ENCODE results near the gene OR52B6. TPM values are rescaled to one million over a fixed set of nuclear protein-coding genes. Genes with fewer than 3 reads are reported as not detected.
"Not testable (repeated sequence)": the region's sequence is repeated elsewhere in the genome, so short reads cannot be mapped to it uniquely, and the experiment has no call there.

The OR52B6 gene
- total RNA-seq, 4 donors from 2014 or later = not detected

DNA sequence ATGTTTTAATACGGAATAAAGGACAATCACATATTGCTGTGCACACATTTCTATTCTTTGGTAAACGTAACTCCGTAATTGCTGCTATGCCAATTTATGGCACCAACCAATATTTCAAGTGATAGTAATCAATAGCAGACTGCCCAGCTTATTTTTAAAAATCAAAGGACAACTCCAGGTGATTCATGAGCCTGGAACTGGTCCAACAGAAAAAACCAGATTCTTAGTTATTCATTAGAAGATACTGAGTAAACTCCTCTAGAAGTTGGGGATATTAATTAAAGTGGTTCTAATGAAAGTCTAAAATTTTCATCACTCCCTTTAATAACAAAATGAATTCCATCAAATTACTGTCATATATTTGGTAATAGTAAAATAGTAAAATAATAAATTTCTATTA, 22.9 kb upstream of the OR52B6 start:
- DNase-seq (ENCODE audit: low spot score in 2 of 2) = no peak
- no peak for TF ChIP-seq POLR2A (IDR thresholded peaks at IDR 0.05)
- TF ChIP-seq, protein P1, sequence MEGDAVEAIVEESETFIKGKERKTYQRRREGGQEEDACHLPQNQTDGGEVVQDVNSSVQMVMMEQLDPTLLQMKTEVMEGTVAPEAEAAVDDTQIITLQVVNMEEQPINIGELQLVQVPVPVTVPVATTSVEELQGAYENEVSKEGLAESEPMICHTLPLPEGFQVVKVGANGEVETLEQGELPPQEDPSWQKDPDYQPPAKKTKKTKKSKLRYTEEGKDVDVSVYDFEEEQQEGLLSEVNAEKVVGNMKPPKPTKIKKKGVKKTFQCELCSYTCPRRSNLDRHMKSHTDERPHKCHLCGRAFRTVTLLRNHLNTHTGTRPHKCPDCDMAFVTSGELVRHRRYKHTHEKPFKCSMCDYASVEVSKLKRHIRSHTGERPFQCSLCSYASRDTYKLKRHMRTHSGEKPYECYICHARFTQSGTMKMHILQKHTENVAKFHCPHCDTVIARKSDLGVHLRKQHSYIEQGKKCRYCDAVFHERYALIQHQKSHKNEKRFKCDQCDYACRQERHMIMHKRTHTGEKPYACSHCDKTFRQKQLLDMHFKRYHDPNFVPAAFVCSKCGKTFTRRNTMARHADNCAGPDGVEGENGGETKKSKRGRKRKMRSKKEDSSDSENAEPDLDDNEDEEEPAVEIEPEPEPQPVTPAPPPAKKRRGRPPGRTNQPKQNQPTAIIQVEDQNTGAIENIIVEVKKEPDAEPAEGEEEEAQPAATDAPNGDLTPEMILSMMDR (IDR thresholded peaks at IDR 0.05) = no peak
- H3K4me3 ChIP-seq (ENCODE audit: low read depth, poor library complexity, severe bottlenecking) = no peak overlapping the region
- intact Hi-C loops (cut with DNase I; ENCODE audit: low total_unique reads) = no loop called here
- 28 to 68% methylated on average over 3 of the region's 3 CpGs for WGBS, 2 donors

DNA sequence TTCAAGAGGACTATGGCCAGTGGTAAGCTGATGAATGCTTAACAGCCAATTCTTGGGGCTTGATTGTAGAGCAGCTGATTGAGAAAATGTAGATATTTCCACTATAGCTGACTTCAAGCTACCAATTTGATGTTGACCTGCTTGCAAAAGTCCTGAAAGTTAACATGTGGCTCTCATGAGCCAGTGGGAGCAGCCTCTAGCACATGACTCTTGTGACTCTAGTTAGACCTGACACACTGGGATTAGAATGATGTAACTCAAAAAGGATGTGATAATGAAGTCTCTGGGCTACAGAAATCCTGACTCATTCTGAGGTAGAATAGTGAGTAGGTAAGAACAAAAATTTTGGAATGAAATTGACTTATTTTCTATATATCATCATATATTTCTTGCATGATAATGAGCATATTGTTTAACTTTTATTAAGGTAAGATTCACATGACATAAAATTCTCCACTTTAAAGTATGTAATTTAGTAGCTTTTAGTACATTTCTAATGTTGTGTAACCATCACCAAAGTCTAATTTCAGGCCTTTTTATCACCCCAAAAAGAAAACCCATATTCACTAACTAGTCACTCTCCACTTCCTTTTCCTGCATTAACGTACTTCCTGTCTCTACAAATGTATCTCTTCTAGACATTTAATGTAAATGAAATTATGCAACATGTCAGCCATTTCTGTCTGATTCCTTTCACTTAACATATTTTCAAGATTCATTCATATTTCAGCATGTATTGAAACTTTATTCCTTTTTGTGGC, 16.2 kb upstream of the OR52B6 start:
- no peak overlapping the region for H3K4me3 ChIP-seq (ENCODE audit: low read depth, poor library complexity, severe bottlenecking)
- DNase-seq (ENCODE audit: low spot score in 2 of 2) = no peak
- WGBS, 2 donors = 68 to 74% methylated on average over 1 of the region's 1 CpG
- intact Hi-C loops (cut with DNase I; ENCODE audit: low total_unique reads) = no loop called here
- TF ChIP-seq, protein P1 (IDR thresholded peaks at IDR 0.05) = no peak
- no peak for TF ChIP-seq POLR2A (IDR thresholded peaks at IDR 0.05)

DNA sequence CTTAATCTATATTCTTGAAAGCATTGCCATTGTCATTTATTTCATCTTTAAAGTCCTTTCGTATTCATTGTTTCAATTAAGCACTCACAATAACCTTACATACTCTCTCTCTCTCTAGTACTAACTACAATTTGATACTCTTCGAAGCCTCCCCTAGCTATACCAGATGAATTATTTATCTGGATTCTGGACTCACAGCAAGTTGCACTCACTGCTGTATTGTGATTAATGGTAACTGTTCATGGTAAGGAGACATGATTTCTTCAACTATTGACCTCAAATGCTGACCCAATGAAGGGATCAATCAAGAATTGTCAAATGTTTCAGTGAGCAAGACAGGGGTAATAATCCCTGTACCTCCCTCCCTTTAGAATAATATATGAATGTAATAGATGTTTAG, 6.0 kb upstream of the OR52B6 start:
- TF ChIP-seq POLR2A (IDR thresholded peaks at IDR 0.05) = no peak
- TF ChIP-seq, protein P1 (IDR thresholded peaks at IDR 0.05) = no peak
- WGBS, 2 donors = 86 to 89% methylated on average over 2 of the region's 2 CpGs
- intact Hi-C loops (cut with DNase I; ENCODE audit: low total_unique reads) = no loop called here
- DNase-seq (ENCODE audit: low spot score in 2 of 2) = no peak
- H3K4me3 ChIP-seq (ENCODE audit: low read depth, poor library complexity, severe bottlenecking) = no peak overlapping the region

DNA sequence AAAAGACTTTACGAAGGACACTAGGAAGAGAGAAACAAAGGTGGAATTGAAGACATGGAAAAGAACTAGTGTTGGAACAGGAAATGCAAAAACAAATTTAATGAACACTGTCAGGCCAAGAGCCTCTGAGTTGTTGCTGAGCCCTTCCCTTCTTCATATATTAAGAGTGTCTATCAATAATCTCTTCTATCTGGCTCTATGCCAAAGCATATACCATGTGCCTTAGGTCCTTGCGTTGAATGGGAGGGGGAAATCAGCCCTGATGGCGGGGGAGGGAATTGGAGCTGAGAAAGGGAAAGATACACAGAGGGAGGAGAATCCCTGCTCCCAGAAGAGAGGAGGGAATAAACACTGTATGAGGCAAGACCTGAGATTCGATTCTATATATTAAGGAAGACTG, 5.5 kb upstream of the OR52B6 start:
- no peak overlapping the region for H3K4me3 ChIP-seq (ENCODE audit: low read depth, poor library complexity, severe bottlenecking)
- 56 to 57% methylated on average over 4 of the region's 4 CpGs for WGBS, 2 donors
- no peak for DNase-seq (ENCODE audit: low spot score in 2 of 2)
- intact Hi-C loops (cut with DNase I; ENCODE audit: low total_unique reads) = no loop called here
- TF ChIP-seq POLR2A (IDR thresholded peaks at IDR 0.05) = no peak
- TF ChIP-seq, protein P1 (IDR thresholded peaks at IDR 0.05) = no peak

DNA sequence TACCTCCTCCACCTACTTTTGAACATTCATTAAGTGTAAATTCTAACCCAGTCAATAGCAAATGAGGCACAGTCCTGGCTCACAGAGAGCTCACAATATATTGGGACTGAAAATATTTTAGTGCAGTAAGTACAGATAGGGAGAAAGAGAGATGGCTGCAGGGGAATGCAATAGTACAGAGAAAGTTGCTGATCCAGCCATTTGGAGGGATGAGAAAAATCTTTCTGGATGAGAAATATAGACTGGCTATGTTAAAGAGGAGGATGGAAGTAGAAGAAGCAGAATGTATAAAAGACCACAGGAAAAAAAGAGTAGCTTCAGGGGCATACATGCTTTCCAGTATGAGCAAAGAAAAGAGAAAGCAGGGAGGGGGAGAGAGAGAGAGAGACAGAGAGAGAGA, 3.6 kb upstream of the OR52B6 start:
- H3K4me3 ChIP-seq (ENCODE audit: low read depth, poor library complexity, severe bottlenecking) = no peak overlapping the region
- DNase-seq (ENCODE audit: low spot score in 2 of 2) = no peak
- TF ChIP-seq POLR2A (IDR thresholded peaks at IDR 0.05) = no peak
- TF ChIP-seq, protein P1 (IDR thresholded peaks at IDR 0.05) = no peak
- intact Hi-C loops (cut with DNase I; ENCODE audit: low total_unique reads) = no loop called here

DNA sequence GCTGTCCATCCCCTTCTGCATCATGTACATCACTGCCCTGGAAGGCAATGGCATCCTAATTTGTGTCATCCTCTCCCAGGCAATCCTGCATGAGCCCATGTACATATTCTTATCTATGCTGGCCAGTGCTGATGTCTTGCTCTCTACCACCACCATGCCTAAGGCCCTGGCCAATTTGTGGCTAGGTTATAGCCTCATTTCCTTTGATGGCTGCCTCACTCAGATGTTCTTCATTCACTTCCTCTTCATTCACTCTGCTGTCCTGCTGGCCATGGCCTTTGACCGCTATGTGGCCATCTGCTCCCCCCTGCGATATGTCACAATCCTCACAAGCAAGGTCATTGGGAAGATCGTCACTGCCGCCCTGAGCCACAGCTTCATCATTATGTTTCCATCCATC, 337 bp downstream of the OR52B6 start:
- intact Hi-C loops (cut with DNase I; ENCODE audit: low total_unique reads) = no loop called here
- TF ChIP-seq, protein P1 (IDR thresholded peaks at IDR 0.05) = no peak
- TF ChIP-seq POLR2A (IDR thresholded peaks at IDR 0.05) = no peak
- 86% methylated on average over 4 of the region's 4 CpGs for WGBS, 2 donors
- no peak for DNase-seq (ENCODE audit: low spot score in 2 of 2)
- H3K4me3 ChIP-seq (ENCODE audit: low read depth, poor library complexity, severe bottlenecking) = no peak overlapping the region

DNA sequence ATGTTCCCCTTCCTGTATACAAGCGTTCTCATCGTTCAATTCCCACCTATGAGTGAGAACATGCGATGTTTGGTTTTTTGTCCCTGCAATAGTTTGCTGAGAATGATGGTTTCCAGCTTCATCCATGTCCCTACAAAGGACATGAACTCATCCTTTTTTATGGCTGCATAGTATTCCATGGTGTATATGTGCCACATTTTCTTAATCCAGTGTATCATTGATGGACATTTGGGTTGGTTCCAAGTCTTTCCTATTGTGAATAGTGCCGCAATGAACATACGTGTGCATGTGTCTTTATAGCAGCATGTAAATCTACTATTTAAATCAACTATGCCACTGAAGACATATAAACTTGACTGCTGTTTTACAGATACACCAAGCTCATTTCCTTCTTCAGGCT, 3.8 kb downstream of the OR52B6 start:
- WGBS, 2 donors = 73 to 89% methylated on average over 5 of the region's 5 CpGs
- intact Hi-C loops (cut with DNase I; ENCODE audit: low total_unique reads); DNase-seq (ENCODE audit: low spot score in 2 of 2); H3K4me3 ChIP-seq (ENCODE audit: low read depth, poor library complexity, severe bottlenecking): not testable (repeated sequence)

DNA sequence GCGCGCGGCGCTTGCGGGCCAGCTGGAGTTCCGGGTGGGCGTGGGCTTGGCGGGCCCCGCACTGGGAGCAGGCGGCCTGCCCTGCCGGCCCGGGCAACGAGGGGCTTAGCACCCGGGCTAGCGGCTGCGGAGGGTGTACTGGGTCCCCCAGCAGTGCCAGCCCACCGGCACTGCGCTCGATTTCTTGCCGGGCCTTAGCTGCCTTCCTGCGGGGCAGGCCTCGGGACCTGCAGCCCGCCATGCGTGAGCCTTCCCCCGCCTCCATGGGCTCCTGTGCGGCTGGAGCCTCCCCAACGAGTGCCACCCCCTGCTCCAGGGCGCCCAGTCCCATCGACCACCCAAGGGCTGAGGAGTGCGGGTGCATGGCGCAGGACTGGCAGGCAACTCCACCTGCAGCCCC, 9.2 kb downstream of the OR52B6 start:
- intact Hi-C loops (cut with DNase I; ENCODE audit: low total_unique reads); DNase-seq (ENCODE audit: low spot score in 2 of 2): not testable (repeated sequence)
- WGBS, 2 donors = 92 to 96% methylated on average over 20 to 30 of the region's 31 CpGs

More for the DNA sequence above, 9.2 kb downstream of the OR52B6 start:
- H3K4me3 ChIP-seq (ENCODE audit: low read depth, poor library complexity, severe bottlenecking) = not testable (repeated sequence)
